ENCODE results near the gene GALNT2. TPM values are rescaled to one million over a fixed set of nuclear protein-coding genes. Genes with fewer than 3 reads are reported as not detected.
A peak's percentile ranks its signal among the peaks of the same experiment; 100 is the strongest.

The GALNT2 gene
- total RNA-seq, 1 experiment from 2014 or later, result 99.1 TPM

GRCh38 chr1:230061801-230062200, 5.2 kb upstream of the GALNT2 start:
- Histone ChIP-seq H3K27me3 (ENCODE audit: control insufficient read depth, insufficient read depth, low read length) (no peaks in the 10 kb centered on the region), H3K36me3 (replicated peaks; ENCODE audit: control insufficient read depth, insufficient read depth, low read length) (no peaks in the 10 kb centered on the region), H3K4me3 (ENCODE audit: insufficient read depth, low read depth, low read length) (no peak overlapping the region)
- no peak for DNase-seq

DNA sequence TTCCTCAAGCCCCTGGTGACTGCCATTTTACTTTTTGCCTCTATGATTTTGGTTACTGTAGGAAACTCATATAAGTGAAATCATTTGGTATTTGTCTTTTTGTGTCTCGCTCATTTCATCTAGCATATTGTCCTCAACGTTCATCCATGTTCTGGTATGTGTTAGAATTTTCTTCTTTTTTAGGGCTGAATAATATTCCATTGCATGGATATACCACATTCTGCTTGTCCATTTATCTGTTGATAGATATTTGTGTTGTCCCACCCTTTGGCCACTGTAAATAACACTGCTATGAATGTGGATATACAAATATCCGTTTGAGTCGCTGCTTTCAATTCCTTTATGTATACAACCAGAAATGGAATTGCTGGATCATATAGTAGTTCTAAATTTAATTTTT, 4.5 kb upstream of the GALNT2 start:
- Histone ChIP-seq H3K27me3 (ENCODE audit: control insufficient read depth, insufficient read depth, low read length) (no peaks in the 10 kb centered on the region), H3K4me3 (ENCODE audit: insufficient read depth, low read depth, low read length) (no peak overlapping the region), H3K36me3 (replicated peaks; ENCODE audit: control insufficient read depth, insufficient read depth, low read length) (no peaks in the 10 kb centered on the region)
- DNase-seq, result no peak

- Histone ChIP-seq H3K4me3 (ENCODE audit: insufficient read depth, low read depth, low read length) (no peak overlapping the region), H3K36me3 (replicated peaks; ENCODE audit: control insufficient read depth, insufficient read depth, low read length) (no peaks in the 10 kb centered on the region), H3K27me3 (ENCODE audit: control insufficient read depth, insufficient read depth, low read length) (peaks cover 5% of the 10 kb centered on the region)
- DNase-seq, result no peak
Observed at GRCh38 chr1:230064283-230064682, 2.8 kb upstream of the GALNT2 start.

DNA sequence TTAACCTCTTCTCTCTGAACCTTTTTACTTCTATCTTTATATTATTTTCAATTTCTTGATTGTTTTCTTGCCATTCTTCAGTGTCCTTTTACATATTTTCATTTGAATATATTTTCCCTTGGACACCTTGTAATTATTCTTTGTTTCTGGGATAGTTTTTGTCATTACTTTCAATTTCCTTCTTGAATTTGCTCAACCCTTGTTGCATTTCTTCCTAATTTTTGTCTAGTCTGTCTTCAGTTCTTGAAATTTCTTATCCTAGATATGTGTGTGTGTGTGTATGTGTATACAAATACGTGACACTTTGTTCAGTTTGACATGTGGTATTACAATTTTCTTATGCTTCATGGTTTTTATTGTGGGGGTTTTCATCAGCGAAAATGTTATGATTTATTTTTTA, 1.9 kb upstream of the GALNT2 start:
- Histone ChIP-seq H3K27me3 (ENCODE audit: control insufficient read depth, insufficient read depth, low read length) (peaks cover 5% of the 10 kb centered on the region), H3K36me3 (replicated peaks; ENCODE audit: control insufficient read depth, insufficient read depth, low read length) (no peaks in the 10 kb centered on the region), H3K4me3 (ENCODE audit: insufficient read depth, low read depth, low read length) (no peak overlapping the region)
- DNase-seq, result no peak

DNA sequence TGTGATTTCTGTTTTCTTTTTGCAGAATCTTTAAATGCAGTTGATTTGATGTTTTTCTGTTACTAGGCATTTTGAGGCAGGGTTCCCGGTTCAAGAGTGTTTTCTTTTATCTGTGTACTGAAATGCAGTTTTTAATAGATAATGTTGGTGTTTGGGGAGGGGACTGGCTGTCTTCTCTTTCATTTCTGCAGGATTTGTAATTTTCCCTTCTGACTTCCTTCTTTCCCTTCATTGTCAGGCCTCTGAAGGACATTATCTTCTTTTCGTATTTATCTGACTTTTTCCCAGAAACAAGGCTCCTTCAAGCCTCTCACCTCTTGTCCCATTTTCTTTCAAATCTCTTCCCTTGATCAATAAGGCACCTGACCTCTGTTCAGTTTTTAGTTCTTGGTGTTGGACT, 1.5 kb upstream of the GALNT2 start:
- H3K27me3 ChIP-seq (ENCODE audit: control insufficient read depth, insufficient read depth, low read length), result peaks cover 5% of the 10 kb centered on the region

GRCh38 chr1:230066031-230066430, 1.0 kb upstream of the GALNT2 start:
- no peak for DNase-seq
- H3K4me3 ChIP-seq (ENCODE audit: insufficient read depth, low read depth, low read length), result peak overlapping the region; percentile 74
- no peaks in the 10 kb centered on the region for H3K36me3 ChIP-seq (replicated peaks; ENCODE audit: control insufficient read depth, insufficient read depth, low read length)
- peaks cover 5% of the 10 kb centered on the region for H3K27me3 ChIP-seq (ENCODE audit: control insufficient read depth, insufficient read depth, low read length)

More for the DNA sequence above, 1.5 kb upstream of the GALNT2 start:
- no peaks in the 10 kb centered on the region for H3K36me3 ChIP-seq (replicated peaks; ENCODE audit: control insufficient read depth, insufficient read depth, low read length)
- DNase-seq, result no peak
- no peak overlapping the region for H3K4me3 ChIP-seq (ENCODE audit: insufficient read depth, low read depth, low read length)

- peak; percentile 89 for DNase-seq
- Histone ChIP-seq H3K4me3 (ENCODE audit: insufficient read depth, low read depth, low read length) (peak overlapping the region; percentile 87), H3K27me3 (ENCODE audit: control insufficient read depth, insufficient read depth, low read length) (peaks cover 5% of the 10 kb centered on the region), H3K36me3 (replicated peaks; ENCODE audit: control insufficient read depth, insufficient read depth, low read length) (no peaks in the 10 kb centered on the region)
Observed at GRCh38 chr1:230067419-230067870, 407 bp downstream of the GALNT2 start.

DNA sequence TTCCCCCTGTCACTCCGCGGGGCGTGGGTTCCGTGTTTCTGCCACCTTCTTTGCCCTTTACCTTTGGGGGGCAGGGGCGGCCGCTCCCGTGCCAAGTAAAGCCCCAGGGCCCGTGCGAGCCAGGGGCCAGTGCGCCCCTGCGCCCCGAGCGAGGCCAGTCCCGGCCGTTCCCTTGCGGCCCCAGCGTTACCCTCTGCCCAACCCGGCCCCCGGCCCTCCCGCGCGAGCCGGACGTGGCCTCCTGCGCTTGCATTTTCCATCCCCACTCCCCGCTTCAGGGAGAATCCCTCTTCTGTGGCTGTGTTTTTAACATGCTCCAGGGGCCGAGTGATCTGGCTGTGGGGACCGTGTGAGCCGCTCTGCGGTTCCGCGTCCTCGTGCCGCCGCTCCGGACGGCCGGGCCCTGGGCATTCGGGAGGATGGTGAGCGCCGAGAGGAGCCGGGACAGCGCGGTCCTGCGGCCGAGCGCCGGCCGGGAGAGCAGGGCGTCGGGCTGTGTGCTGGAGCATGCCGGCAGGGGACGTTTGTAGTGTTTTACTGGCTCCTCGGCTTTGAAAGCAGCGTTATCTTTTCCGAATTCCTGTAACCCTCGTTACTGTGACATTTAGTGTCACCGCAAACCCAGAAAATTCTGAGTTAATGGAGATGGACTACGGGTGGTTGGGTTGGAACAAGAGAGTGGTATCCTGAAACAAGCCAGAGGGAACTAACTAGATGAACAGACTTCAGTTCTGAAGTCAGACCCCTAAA, 1.0 kb downstream of the GALNT2 start:
- H3K27me3 ChIP-seq (ENCODE audit: control insufficient read depth, insufficient read depth, low read length), result peaks cover 5% of the 10 kb centered on the region
- H3K36me3 ChIP-seq (replicated peaks; ENCODE audit: control insufficient read depth, insufficient read depth, low read length), result no peaks in the 10 kb centered on the region
- DNase-seq, result peak; percentile 83
- H3K4me3 ChIP-seq (ENCODE audit: insufficient read depth, low read depth, low read length), result peak overlapping the region; percentile 87

DNA sequence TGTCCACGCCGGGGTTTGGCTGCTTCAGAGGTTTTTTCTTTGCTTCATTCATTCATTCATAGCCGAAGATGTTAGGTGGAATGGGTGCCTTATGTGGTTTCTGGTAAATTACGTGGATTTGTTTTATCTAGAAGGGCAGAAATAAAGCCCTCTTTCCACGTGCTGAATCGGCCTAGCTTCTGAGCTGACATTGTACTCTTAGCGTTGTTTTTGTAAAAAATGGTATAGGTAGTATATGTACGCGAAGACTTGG, 1.5 kb downstream of the GALNT2 start:
- Histone ChIP-seq H3K27me3 (ENCODE audit: control insufficient read depth, insufficient read depth, low read length) (peaks cover 5% of the 10 kb centered on the region), H3K4me3 (ENCODE audit: insufficient read depth, low read depth, low read length) (peak overlapping the region; percentile 87), H3K36me3 (replicated peaks; ENCODE audit: control insufficient read depth, insufficient read depth, low read length) (no peaks in the 10 kb centered on the region)
- no peak for DNase-seq

DNA sequence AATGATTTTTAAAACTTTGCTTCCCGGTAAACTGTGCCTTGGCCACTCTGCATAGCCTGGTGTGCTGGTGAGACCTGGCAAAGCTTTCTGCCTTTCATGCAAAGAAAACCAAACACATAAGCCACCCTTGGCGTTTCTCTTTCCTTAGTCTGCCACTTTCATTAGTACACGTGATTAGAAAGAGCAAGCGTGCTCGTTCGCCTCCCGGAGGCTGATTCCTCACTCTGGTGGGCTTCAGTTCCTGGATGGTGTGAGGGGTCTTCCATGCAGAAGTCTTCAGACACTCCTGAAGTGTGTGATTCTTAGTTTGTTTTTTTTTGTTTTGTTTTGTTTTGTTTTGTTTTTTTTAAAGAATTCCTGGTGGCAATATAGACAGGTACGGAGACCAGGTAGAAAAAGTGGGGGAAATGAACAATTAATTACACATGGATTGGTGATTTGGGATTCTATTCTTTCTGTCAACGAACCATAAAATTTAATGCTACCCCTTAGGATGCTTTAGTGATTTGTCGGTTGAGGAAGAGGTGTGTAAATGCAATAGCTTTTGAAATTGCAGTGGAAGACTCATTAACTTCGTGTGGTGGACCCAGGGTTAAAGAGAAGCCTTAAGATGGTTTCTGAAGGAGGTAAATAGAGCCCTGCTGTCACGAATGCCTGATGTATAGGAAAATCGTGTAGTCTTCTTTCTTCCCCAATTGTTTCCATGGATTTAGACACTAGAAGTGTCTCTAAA, 2.1 kb downstream of the GALNT2 start:
- peak; percentile 52 for DNase-seq
- H3K27me3 ChIP-seq (ENCODE audit: control insufficient read depth, insufficient read depth, low read length), result peaks cover 5% of the 10 kb centered on the region
- no peaks in the 10 kb centered on the region for H3K36me3 ChIP-seq (replicated peaks; ENCODE audit: control insufficient read depth, insufficient read depth, low read length)
- peak overlapping the region; percentile 87; the same call in 1 of the 2 replicates for H3K4me3 ChIP-seq (ENCODE audit: insufficient read depth, low read depth, low read length)

DNA sequence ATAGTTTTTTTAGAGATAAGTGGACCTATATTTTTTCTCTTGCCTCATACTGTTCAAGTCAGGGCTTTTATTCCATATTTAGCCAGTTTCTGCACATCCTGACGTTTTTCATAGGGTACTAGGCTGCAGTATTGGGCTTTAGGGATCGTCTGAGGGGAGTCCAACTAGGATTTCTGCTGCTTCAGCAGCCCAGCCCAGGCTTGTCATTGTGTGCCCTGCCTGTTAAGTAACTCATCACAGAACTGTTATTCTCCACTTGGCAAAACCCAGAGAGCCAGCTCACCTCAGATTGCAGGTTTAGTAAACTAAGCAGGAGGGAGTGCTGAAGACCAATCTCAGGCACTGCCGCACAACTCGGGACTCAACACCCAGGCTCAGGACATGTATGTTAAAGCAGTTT, 2.8 kb downstream of the GALNT2 start:
- DNase-seq, result no peak
- H3K27me3 ChIP-seq (ENCODE audit: control insufficient read depth, insufficient read depth, low read length), result peaks cover 5% of the 10 kb centered on the region

DNA sequence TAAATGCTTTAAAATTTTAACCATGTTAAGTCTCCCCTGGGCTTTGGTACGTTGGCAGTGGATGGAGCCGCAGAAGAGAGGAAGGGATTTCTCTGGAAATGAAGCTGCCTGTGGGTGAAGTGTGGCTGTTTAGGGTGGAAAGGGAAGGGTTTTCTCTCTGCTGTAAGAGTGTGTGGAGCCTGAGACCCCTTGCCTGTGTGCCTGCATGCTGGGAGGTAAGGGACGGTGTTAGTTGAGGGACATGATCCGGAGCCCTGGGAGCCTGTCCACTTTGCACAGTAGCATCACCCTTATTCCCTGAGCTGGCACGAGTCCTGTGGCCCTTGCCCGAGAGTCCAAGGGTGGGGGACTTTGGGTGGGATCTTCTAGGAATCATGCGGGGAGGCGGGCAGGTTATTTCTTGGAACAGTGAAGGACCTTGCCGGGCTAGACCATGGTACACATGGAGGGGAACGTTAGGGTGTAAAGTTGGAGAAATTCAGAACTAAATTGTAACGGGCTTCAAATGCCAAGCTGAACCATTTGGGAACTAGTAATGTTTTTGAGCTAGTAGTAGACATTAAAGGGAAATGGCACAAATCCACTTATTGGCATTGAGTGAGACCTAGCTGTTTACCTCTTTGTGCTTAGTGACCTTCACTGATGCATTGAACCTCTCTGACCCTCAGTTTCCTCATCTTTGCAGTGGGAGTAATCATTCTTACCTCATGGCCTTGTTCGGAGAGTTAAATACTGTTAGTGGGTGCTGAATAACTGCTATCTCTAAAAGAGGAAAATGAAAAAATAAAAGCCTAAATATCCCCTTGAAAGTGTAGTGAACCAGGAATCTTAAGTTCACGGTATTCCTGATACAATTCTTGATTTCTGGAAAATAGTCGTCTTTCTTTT, 3.5 kb downstream of the GALNT2 start:
- Histone ChIP-seq H3K27me3 (ENCODE audit: control insufficient read depth, insufficient read depth, low read length) (peaks cover 5% of the 10 kb centered on the region), H3K4me3 (ENCODE audit: insufficient read depth, low read depth, low read length) (no peak overlapping the region), H3K36me3 (replicated peaks; ENCODE audit: control insufficient read depth, insufficient read depth, low read length) (no peaks in the 10 kb centered on the region)
- no peak for DNase-seq

More for the DNA sequence above, 2.8 kb downstream of the GALNT2 start:
- H3K4me3 ChIP-seq (ENCODE audit: insufficient read depth, low read depth, low read length), result no peak overlapping the region
- H3K36me3 ChIP-seq (replicated peaks; ENCODE audit: control insufficient read depth, insufficient read depth, low read length), result no peaks in the 10 kb centered on the region

DNA sequence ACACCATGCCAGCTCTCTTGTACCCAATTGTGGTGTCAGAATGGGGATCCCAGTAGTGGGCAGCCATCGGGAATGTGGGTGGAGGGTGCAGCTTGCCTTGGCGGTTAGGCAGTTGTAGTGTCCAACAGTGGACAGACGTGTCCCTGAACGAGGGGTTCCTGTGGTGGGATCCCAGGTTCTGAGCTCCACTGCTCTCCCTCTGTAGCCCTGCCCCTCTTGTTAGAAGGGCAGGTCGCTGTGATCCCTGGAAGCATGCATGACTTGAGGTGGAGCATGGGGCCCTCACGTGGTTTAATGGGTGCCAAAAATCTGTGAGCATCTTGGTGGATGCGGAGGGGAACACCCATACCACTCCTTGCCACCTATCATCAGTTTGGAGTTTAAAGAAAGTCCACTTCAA, 4.3 kb downstream of the GALNT2 start:
- H3K36me3 ChIP-seq (replicated peaks; ENCODE audit: control insufficient read depth, insufficient read depth, low read length), result no peaks in the 10 kb centered on the region
- DNase-seq, result no peak
- no peak overlapping the region for H3K4me3 ChIP-seq (ENCODE audit: insufficient read depth, low read depth, low read length)
- H3K27me3 ChIP-seq (ENCODE audit: control insufficient read depth, insufficient read depth, low read length), result peaks cover 5% of the 10 kb centered on the region

DNA sequence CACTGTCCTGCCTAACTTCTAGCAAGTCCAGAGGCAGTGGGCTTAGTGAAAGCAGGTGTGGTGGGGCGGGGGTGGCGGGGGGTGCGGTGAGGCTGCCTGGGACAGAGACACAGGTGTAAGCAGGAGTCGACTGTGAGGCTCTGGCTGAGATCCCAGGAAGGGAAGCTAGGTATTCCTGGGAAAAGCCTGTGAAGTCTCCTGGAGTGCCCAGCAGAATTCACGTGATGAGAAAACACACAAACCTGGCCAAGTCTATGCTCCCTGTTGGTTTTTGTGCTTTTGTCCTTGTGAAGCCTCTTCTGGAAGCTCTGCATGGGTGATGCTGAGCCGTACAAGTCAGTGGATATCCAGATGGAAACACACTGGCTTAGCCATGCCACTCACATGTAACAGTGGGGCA, 5.3 kb downstream of the GALNT2 start:
- H3K36me3 ChIP-seq (replicated peaks; ENCODE audit: control insufficient read depth, insufficient read depth, low read length), result no peaks in the 10 kb centered on the region
- peak; percentile 51 for DNase-seq

More for the DNA sequence above, 5.3 kb downstream of the GALNT2 start:
- Histone ChIP-seq H3K27me3 (ENCODE audit: control insufficient read depth, insufficient read depth, low read length) (peaks cover 5% of the 10 kb centered on the region), H3K4me3 (ENCODE audit: insufficient read depth, low read depth, low read length) (no peak overlapping the region)
